ENCODE results near the gene WWC2. TPM values are rescaled to one million over a fixed set of nuclear protein-coding genes. Genes with fewer than 3 reads are reported as not detected.

The WWC2 gene
- total RNA-seq, 6 experiments from 2014 or later, result 86.3 to 114 (median 95.2) TPM

GRCh38 chr4:183185018-183185417, 86.0 kb downstream of the WWC2 start:
- Mint-ChIP-seq H3K9me3 (no peaks in the 10 kb centered on the region), H3K36me3 (ENCODE audit: low read depth) (peaks cover 19% of the 10 kb centered on the region), H3K27me3 (ENCODE audit: insufficient read depth) (no peaks in the 10 kb centered on the region; the same call in 1 of the 2 replicates), H3K4me1 (ENCODE audit: low read depth) (peaks cover 67% of the 10 kb centered on the region), H3K4me3 (no peak overlapping the region), H3K27ac (no peak overlapping the region)
- DNase-seq, result no peak
- no peak for TF ChIP-seq CTCF (IDR thresholded peaks at IDR 0.05)

GRCh38 chr4:183185559-183185958, 86.5 kb downstream of the WWC2 start:
- TF ChIP-seq CTCF (IDR thresholded peaks at IDR 0.05), result no peak
- Mint-ChIP-seq H3K27ac (no peak overlapping the region), H3K4me1 (ENCODE audit: low read depth) (peaks cover 62% of the 10 kb centered on the region), H3K9me3 (no peaks in the 10 kb centered on the region), H3K4me3 (no peak overlapping the region), H3K27me3 (ENCODE audit: insufficient read depth) (no peaks in the 10 kb centered on the region; the same call in 1 of the 2 replicates), H3K36me3 (ENCODE audit: low read depth) (peaks cover 19% of the 10 kb centered on the region)
- no peak for DNase-seq

DNA sequence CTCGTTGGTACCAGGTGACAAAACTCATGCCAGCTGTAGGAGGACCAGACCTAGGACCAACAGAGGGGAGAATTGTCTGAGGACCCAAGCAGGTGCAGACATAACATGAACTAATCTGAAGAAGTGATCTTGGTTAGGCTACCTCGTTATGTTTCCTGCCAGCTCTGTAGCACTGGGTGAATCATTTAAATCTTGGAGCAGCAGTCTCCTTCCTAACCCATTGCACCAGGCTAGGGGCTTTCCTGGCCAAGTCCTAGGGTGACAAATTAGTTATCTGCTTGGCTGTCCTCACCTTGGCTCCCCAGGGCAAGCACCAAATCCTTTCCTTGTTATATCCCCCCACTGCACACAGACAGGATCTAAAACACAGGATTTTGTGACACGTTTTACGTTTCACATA, 87.8 kb downstream of the WWC2 start:
- no peak for TF ChIP-seq CTCF (IDR thresholded peaks at IDR 0.05)
- no peak for DNase-seq
- peaks cover 58% of the 10 kb centered on the region for H3K4me1 Mint-ChIP-seq (ENCODE audit: low read depth)
- H3K9me3 Mint-ChIP-seq, result no peaks in the 10 kb centered on the region
- no peak overlapping the region for H3K4me3 Mint-ChIP-seq
- H3K36me3 Mint-ChIP-seq (ENCODE audit: low read depth), result peaks cover 24% of the 10 kb centered on the region
- no peak overlapping the region for H3K27ac Mint-ChIP-seq
- H3K27me3 Mint-ChIP-seq (ENCODE audit: insufficient read depth), result no peaks in the 10 kb centered on the region; the same call in 1 of the 2 replicates

- no peak overlapping the region for H3K4me3 Mint-ChIP-seq
Measured at GRCh38 chr4:183190900-183191527, 92.0 kb downstream of the WWC2 start.

DNA sequence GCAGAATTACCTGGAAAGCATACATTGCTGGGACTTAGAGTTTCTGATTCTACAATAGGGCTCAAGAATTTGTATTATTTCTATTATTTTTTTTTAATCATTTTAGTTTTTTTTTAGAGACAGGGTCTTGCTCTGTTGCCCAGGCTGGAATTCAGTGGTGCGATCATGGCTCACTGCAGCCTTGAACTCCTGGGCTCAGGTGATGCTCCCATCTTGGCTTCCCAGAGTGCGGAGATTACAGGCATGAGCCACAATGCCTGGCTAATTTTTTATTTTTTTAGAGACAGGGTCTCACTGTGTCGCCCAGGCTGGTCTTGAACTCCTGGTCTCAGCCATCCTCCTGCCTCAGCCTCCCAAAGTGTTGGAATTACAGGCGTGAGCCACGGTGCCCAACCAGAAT, 92.6 kb downstream of the WWC2 start:
- Mint-ChIP-seq H3K27ac (no peak overlapping the region), H3K4me3 (no peak overlapping the region), H3K9me3 (no peaks in the 10 kb centered on the region), H3K36me3 (ENCODE audit: low read depth) (peaks cover 15% of the 10 kb centered on the region), H3K4me1 (ENCODE audit: low read depth) (peaks cover 55% of the 10 kb centered on the region), H3K27me3 (ENCODE audit: insufficient read depth) (no peaks in the 10 kb centered on the region)
- no peak for DNase-seq
- TF ChIP-seq CTCF (IDR thresholded peaks at IDR 0.05), result no peak

More at GRCh38 chr4:183190900-183191527, 92.0 kb downstream of the WWC2 start:
- TF ChIP-seq CTCF (IDR thresholded peaks at IDR 0.05), result no peak
- Mint-ChIP-seq H3K27ac (no peak overlapping the region), H3K36me3 (ENCODE audit: low read depth) (peaks cover 15% of the 10 kb centered on the region), H3K27me3 (ENCODE audit: insufficient read depth) (no peaks in the 10 kb centered on the region), H3K9me3 (no peaks in the 10 kb centered on the region), H3K4me1 (ENCODE audit: low read depth) (peaks cover 59% of the 10 kb centered on the region)
- DNase-seq, result no peak

All from HFFc6 (cell line).